ENCODE data around the gene MORC1. TPM values are rescaled to one million over a fixed set of nuclear protein-coding genes. Genes with fewer than 3 reads are reported as not detected.

MORC1 gene
- total RNA-seq, 1 donor from 2014 or later: 0.10 TPM

GRCh38 chr3:109045271-109046040, 72.5 kb downstream of the MORC1 start:
- ATAC-seq: no peak
- no peak for DNase-seq (ENCODE audit: low spot score)

GRCh38 chr3:109035082-109035481, 82.9 kb downstream of the MORC1 start:
- ATAC-seq (no peak), DNase-seq (ENCODE audit: low spot score) (no peak)

- ATAC-seq: no peak
- DNase-seq (ENCODE audit: low spot score): no peak
Measured at GRCh38 chr3:109033000-109033660, 84.8 kb downstream of the MORC1 start.

- DNase-seq (ENCODE audit: low spot score) (no peak), ATAC-seq (peak; percentile 85)
Measured at GRCh38 chr3:109028753-109029152, 89.2 kb downstream of the MORC1 start.

- no peak for ATAC-seq
- DNase-seq (ENCODE audit: low spot score): no peak
Measured at GRCh38 chr3:109026821-109027220, 91.1 kb downstream of the MORC1 start.

GRCh38 chr3:109025896-109026295, 92.0 kb downstream of the MORC1 start:
- no peak for DNase-seq (ENCODE audit: low spot score)
- no peak for ATAC-seq

- DNase-seq (ENCODE audit: low spot score) (no peak), ATAC-seq (peak; percentile 85)
Measured at GRCh38 chr3:109023656-109024254, 94.2 kb downstream of the MORC1 start.

GRCh38 chr3:109023167-109023566, 94.8 kb downstream of the MORC1 start:
- ATAC-seq: no peak
- DNase-seq (ENCODE audit: low spot score): no peak

- ATAC-seq: no peak
- no peak for DNase-seq (ENCODE audit: low spot score)
Measured at GRCh38 chr3:109021556-109021955, 96.4 kb downstream of the MORC1 start.

GRCh38 chr3:109018828-109019227, 99.1 kb downstream of the MORC1 start:
- DNase-seq (ENCODE audit: low spot score): no peak
- ATAC-seq: no peak

- no peak for DNase-seq (ENCODE audit: low spot score)
- ATAC-seq: no peak
Measured at GRCh38 chr3:109005443-109005842, 112.5 kb downstream of the MORC1 start.

- ATAC-seq (no peak), DNase-seq (ENCODE audit: low spot score) (no peak)
Measured at GRCh38 chr3:108998436-108998835, 119.5 kb downstream of the MORC1 start.

GRCh38 chr3:108985844-108986243, 132.1 kb downstream of the MORC1 start:
- DNase-seq (ENCODE audit: low spot score): no peak
- no peak for ATAC-seq

- peak; percentile 97 for ATAC-seq
- no peak for DNase-seq (ENCODE audit: low spot score)
Measured at GRCh38 chr3:108983051-108983450, 134.9 kb downstream of the MORC1 start.

- ATAC-seq (no peak), DNase-seq (ENCODE audit: low spot score) (no peak)
Measured at GRCh38 chr3:108976058-108976457, 141.9 kb downstream of the MORC1 start.

GRCh38 chr3:108973019-108973418, 144.9 kb downstream of the MORC1 start:
- DNase-seq (ENCODE audit: low spot score): no peak
- ATAC-seq: no peak

GRCh38 chr3:108972482-108972881, 145.5 kb downstream of the MORC1 start:
- ATAC-seq (no peak), DNase-seq (ENCODE audit: low spot score) (no peak)

GRCh38 chr3:108970561-108970960, 147.4 kb downstream of the MORC1 start:
- DNase-seq (ENCODE audit: low spot score): no peak
- ATAC-seq: no peak

GRCh38 chr3:108966773-108967172, 151.2 kb downstream of the MORC1 start:
- no peak for DNase-seq (ENCODE audit: low spot score)
- ATAC-seq: no peak

GRCh38 chr3:108959017-108959416, 158.9 kb downstream of the MORC1 start:
- DNase-seq (ENCODE audit: low spot score): no peak
- ATAC-seq: no peak

GRCh38 chr3:108953700-108954099, 164.2 kb downstream of the MORC1 start, which contains the start of gene GUCA1C:
TSS of gene GUCA1C (minus strand) at chr3:108953879. CDS start at chr3:108953762, 117 bp downstream.
- DNase-seq (ENCODE audit: low spot score) (no peak), ATAC-seq (no peak)

- ATAC-seq (no peak), DNase-seq (ENCODE audit: low spot score) (no peak)
Measured at GRCh38 chr3:108953210-108953609, 164.7 kb downstream of the MORC1 start.
